ENCODE data around the gene TMCO1. TPM values are rescaled to one million over a fixed set of nuclear protein-coding genes. Genes with fewer than 3 reads are reported as not detected.
"Not testable (repeated sequence)": the region's sequence is repeated elsewhere in the genome, so short reads cannot be mapped to it uniquely, and the experiment has no call there.

The TMCO1 gene
- total RNA-seq, 2 experiments from 2014 or later, result 25.7 to 27.4 TPM

DNA sequence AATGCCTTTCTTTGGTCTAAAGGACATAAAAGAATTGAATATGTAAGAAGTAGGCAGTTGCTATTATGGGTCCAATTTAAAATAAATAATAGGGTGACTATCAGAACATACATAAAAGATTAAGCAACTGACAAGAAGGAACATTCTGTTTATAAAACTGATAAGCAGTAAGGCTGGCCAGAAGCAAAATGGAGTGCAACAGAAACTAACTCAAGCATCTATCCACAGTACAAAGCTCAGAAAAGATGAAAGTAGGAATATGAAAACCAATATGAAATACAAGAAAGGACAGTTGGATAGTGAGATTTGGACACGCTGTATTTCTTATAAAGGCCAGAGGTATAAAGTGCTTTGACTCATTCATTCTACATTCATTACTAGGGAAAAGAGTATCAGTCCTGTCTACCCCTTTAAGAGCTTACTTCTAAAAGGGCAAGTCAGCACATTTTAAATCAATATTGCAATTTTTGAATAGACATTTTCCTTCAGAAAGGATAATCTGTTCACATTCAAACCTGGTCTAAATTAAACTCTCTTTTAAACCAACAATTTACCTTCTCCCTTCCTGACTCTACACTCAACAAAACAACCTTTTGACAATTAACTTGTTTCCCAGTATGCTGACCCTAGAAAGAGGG lies 84.7 kb downstream of the TMCO1 start:
- ATAC-seq (ENCODE audit: poor library complexity) (no peak), DNase-seq (no peak)
- Mint-ChIP-seq H3K9me3 (peaks cover 4% of the 10 kb centered on the region), H3K27me3 (no peaks in the 10 kb centered on the region), H3K4me1 (ENCODE audit: low read depth) (peaks cover 52% of the 10 kb centered on the region), H3K4me3 (no peak overlapping the region), H3K27ac (peak overlapping the region; percentile 62), H3K36me3 (ENCODE audit: low read depth) (peaks cover 98% of the 10 kb centered on the region)
- H3K27ac ChIP-seq (ENCODE audit: low read depth in 1 of 2, low read length in 2 of 2), result no peak overlapping the region
- no peak overlapping the region for H3K4me3 ChIP-seq (ENCODE audit: low read length)
- ChIA-PET POLR2A (interaction anchor here (2.6 kb wide), 1 partner anchor 14 kb away, joined by 13 read pairs; the partner anchor contains the start of gene ALDH9A1), CTCF (no interaction called here)
- H3K4me1 ChIP-seq (ENCODE audit: insufficient read depth, low read length), result peaks cover 9% of the 10 kb centered on the region
- no peak for TF ChIP-seq CTCF (IDR thresholded peaks at IDR 0.05)
- H3K9me3 ChIP-seq (ENCODE audit: control insufficient read depth in 1 of 2, insufficient read depth in 1 of 2, low read length in 2 of 2), result no peaks in the 10 kb centered on the region
- no peaks in the 10 kb centered on the region for H3K27me3 ChIP-seq (ENCODE audit: control insufficient read depth in 1 of 2, insufficient read depth in 2 of 2, low read length in 2 of 2)
- H3K36me3 ChIP-seq (ENCODE audit: insufficient read depth, low read length), result peaks cover 48% of the 10 kb centered on the region
- intact Hi-C loops (cut with DNase I, micrococcal nuclease), result no loop called here

DNA sequence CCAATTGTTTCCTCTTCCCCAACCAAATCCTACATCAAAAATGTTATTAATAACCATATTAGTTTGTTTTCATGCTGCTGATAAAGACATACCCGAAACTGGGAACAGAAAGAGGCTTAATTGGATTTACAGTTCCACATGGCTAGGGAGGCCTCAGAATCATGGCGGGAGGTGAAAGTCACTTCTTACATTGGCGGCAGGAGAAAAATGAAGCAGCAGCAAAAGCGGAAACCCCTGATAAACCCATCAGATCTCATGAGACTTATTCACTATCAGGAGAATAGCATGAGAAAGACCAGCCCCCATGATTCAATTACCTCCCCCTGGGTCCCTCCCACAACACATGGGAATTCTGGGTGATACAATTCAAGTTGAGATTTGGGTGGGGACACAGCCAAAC lies 87.9 kb downstream of the TMCO1 start:
- POLR2A ChIA-PET, result interaction anchor here (1.5 kb wide), 1 partner anchor 17 kb away, joined by 3 read pairs; no protein-coding TSS in a partner anchor
- ATAC-seq (ENCODE audit: poor library complexity); H3K27ac ChIP-seq (ENCODE audit: low read depth in 1 of 2, low read length in 2 of 2); H3K4me3 Mint-ChIP-seq; CTCF ChIA-PET; DNase-seq; H3K27me3 Mint-ChIP-seq; H3K27me3 ChIP-seq (ENCODE audit: control insufficient read depth in 1 of 2, insufficient read depth in 2 of 2, low read length in 2 of 2); H3K4me1 ChIP-seq (ENCODE audit: insufficient read depth, low read length); intact Hi-C loops (cut with DNase I, micrococcal nuclease); H3K9me3 ChIP-seq (ENCODE audit: control insufficient read depth in 1 of 2, insufficient read depth in 1 of 2, low read length in 2 of 2); H3K9me3 Mint-ChIP-seq; H3K4me3 ChIP-seq (ENCODE audit: low read length): not testable (repeated sequence)
- H3K27ac Mint-ChIP-seq, result peak overlapping the region; percentile 78
- H3K36me3 ChIP-seq (ENCODE audit: insufficient read depth, low read length), result peaks cover 51% of the 10 kb centered on the region
- H3K4me1 Mint-ChIP-seq (ENCODE audit: low read depth), result peaks cover 38% of the 10 kb centered on the region
- H3K36me3 Mint-ChIP-seq (ENCODE audit: low read depth), result peaks cover 95% of the 10 kb centered on the region

DNA sequence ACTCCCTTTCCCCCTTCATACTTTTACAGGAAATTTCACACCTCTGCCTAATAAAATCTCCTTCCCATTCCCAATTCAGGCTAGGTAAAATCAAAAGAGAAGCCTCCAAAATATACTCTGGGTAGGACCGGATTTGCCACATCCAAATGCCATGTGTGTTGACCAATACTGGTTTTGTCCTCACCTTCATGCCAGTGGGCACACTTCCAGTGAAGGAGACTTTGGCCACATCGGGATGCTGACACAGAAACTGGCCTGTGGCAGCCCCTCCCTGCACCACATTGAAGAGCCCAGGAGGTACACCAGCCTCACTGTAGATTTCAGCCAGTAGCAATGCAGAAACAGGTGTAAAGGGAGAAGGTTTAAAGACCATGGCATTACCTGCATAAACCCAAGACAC lies 88.4 kb downstream of the TMCO1 start:
- Mint-ChIP-seq H3K36me3 (ENCODE audit: low read depth) (peaks cover 95% of the 10 kb centered on the region), H3K27me3 (no peaks in the 10 kb centered on the region), H3K27ac (peak overlapping the region; percentile 78), H3K4me3 (no peak overlapping the region), H3K9me3 (no peaks in the 10 kb centered on the region), H3K4me1 (ENCODE audit: low read depth) (peaks cover 35% of the 10 kb centered on the region)
- intact Hi-C loops (cut with DNase I, micrococcal nuclease), result no loop called here
- no peaks in the 10 kb centered on the region for H3K27me3 ChIP-seq (ENCODE audit: control insufficient read depth in 1 of 2, insufficient read depth in 2 of 2, low read length in 2 of 2)
- CTCF ChIA-PET, result no interaction called here
- no peak overlapping the region for H3K27ac ChIP-seq (ENCODE audit: low read depth in 1 of 2, low read length in 2 of 2)
- H3K4me1 ChIP-seq (ENCODE audit: insufficient read depth, low read length), result no peaks in the 10 kb centered on the region
- DNase-seq, result no peak
- POLR2A ChIA-PET, result no interaction called here
- ATAC-seq (ENCODE audit: poor library complexity), result no peak
- no peak for TF ChIP-seq CTCF (IDR thresholded peaks at IDR 0.05)
- no peak overlapping the region for H3K4me3 ChIP-seq (ENCODE audit: low read length)
- no peaks in the 10 kb centered on the region for H3K9me3 ChIP-seq (ENCODE audit: control insufficient read depth in 1 of 2, insufficient read depth in 1 of 2, low read length in 2 of 2)
- H3K36me3 ChIP-seq (ENCODE audit: insufficient read depth, low read length), result peaks cover 56% of the 10 kb centered on the region

All from CD4-positive, alpha-beta T cell (primary cell).